ENCODE results near the gene EPHB2. TPM values are rescaled to one million over a fixed set of nuclear protein-coding genes. Genes with fewer than 3 reads are reported as not detected.

The EPHB2 gene
- total RNA-seq, 2 experiments from 2014 or later: 0.59 TPM; not detected in 1

DNA sequence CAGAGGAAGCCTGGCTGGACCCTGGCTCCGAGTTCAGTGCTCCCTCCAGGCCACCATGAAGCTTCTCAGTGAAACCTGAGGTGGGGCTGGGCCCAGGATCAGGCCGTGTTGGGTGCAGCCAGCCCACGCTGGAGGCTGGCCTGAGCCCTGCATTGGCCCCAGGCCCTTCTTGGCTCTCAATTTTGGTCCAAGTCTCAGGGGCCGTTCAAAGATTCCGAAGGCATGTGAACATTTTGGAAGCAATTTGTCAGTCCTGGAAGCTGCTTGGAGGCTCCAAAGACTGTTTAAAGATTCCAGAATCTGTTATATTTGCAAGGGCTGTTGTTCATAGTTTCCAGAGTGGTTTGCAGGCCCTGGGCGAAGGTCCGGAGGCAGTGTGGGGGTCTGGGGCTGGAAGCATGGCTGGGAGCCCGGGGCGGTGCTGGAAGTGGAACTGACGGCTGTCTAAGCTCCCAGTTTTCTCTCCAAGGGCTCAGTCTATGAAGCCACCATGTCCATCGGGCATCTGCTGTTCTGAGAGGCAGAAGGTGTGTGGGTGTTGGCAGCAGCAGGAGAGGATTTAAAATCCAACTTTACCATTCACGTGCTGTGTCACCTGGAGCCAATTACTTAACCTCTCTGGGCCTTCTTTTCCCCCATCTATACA is 104.9 kb downstream of the EPHB2 start:
- ChIA-PET CTCF (ENCODE audit: unreplicated experiment) (no interaction called here), POLR2A (no interaction called here)
- Histone ChIP-seq H3K36me3 (ENCODE audit: insufficient read depth, low read length) (no peaks in the 10 kb centered on the region), H4K20me1 (ENCODE audit: insufficient read depth, low read length) (no peaks in the 10 kb centered on the region), H3K4me3 (ENCODE audit: low read depth, low read length, poor library complexity, severe bottlenecking) (no peak overlapping the region), H3K4me2 (ENCODE audit: low read length) (no peak overlapping the region), H3K9me3 (ENCODE audit: low read length) (no peaks in the 10 kb centered on the region), H3K27ac (ENCODE audit: low read depth, low read length, poor library complexity, severe bottlenecking) (no peak overlapping the region), H3K9me2 (ENCODE audit: insufficient read depth, low read length) (no peaks in the 10 kb centered on the region), H3K4me1 (ENCODE audit: insufficient read depth, low read length, poor library complexity, severe bottlenecking) (no peaks in the 10 kb centered on the region), H2AFZ (ENCODE audit: low read length) (no peak overlapping the region), H3K79me2 (ENCODE audit: insufficient read depth, low read depth, low read length) (no peaks in the 10 kb centered on the region)
- TF ChIP-seq EZH2phosphoT487 (IDR thresholded peaks at IDR 0.05; ENCODE audit: borderline replicate concordance, low read depth, low read length): no peak
- TF ChIP-seq, protein P1, sequence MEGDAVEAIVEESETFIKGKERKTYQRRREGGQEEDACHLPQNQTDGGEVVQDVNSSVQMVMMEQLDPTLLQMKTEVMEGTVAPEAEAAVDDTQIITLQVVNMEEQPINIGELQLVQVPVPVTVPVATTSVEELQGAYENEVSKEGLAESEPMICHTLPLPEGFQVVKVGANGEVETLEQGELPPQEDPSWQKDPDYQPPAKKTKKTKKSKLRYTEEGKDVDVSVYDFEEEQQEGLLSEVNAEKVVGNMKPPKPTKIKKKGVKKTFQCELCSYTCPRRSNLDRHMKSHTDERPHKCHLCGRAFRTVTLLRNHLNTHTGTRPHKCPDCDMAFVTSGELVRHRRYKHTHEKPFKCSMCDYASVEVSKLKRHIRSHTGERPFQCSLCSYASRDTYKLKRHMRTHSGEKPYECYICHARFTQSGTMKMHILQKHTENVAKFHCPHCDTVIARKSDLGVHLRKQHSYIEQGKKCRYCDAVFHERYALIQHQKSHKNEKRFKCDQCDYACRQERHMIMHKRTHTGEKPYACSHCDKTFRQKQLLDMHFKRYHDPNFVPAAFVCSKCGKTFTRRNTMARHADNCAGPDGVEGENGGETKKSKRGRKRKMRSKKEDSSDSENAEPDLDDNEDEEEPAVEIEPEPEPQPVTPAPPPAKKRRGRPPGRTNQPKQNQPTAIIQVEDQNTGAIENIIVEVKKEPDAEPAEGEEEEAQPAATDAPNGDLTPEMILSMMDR (conservative IDR thresholded peaks at IDR 0.05; ENCODE audit: low read length): no peak
- no peak for DNase-seq (ENCODE audit: low spot score)
- intact Hi-C loops (cut with micrococcal nuclease; ENCODE audit: unreplicated experiment): no loop called here
- no TSS peak for BruUV-seq (replicated peaks)

DNA sequence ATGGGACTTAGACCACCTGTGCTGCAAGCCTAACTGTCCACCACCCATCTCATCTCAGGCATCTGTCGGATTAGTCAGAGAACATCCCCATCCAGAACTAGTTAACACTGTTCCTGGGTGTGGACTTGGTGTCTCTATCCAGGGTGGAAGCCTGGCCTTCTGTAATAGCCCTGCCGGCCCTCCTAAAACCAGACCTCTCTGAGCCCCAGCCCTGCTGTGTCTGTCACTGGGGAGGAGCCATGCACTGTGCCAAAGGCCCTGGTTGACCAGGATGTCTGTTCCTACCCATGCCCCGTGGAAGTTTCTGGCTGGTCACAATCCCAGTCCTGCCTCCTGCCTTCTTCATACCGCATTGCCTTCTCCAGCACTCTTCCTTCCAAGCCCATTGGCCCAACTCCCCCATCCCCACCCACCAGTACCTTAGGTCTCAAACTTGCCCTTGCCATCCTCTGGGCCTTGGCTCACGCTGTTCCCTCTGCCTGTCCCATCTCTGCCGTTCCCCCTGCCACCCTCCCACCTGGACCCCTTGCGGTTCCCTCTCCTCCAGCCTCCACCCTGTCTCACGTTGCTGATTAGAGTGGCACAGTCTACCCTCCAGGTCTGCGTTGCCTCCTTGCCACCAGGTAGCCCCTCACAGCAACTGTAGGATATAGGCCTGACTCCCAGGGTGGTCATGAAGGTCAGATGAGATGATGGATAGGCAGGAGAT is 105.6 kb downstream of the EPHB2 start:
- ChIA-PET CTCF (ENCODE audit: unreplicated experiment) (no interaction called here), POLR2A (no interaction called here)
- no TSS peak for BruUV-seq (replicated peaks)
- Histone ChIP-seq H2AFZ (ENCODE audit: low read length) (no peak overlapping the region), H4K20me1 (ENCODE audit: insufficient read depth, low read length) (no peaks in the 10 kb centered on the region), H3K79me2 (ENCODE audit: insufficient read depth, low read depth, low read length) (no peaks in the 10 kb centered on the region), H3K27ac (ENCODE audit: low read depth, low read length, poor library complexity, severe bottlenecking) (no peak overlapping the region), H3K4me3 (ENCODE audit: low read depth, low read length, poor library complexity, severe bottlenecking) (no peak overlapping the region), H3K4me1 (ENCODE audit: insufficient read depth, low read length, poor library complexity, severe bottlenecking) (no peaks in the 10 kb centered on the region), H3K36me3 (ENCODE audit: insufficient read depth, low read length) (no peaks in the 10 kb centered on the region), H3K9me3 (ENCODE audit: low read length) (no peaks in the 10 kb centered on the region), H3K9me2 (ENCODE audit: insufficient read depth, low read length) (no peaks in the 10 kb centered on the region), H3K4me2 (ENCODE audit: low read length) (no peak overlapping the region)
- TF ChIP-seq EZH2phosphoT487 (IDR thresholded peaks at IDR 0.05; ENCODE audit: borderline replicate concordance, low read depth, low read length): no peak
- TF ChIP-seq, protein P1 (conservative IDR thresholded peaks at IDR 0.05; ENCODE audit: low read length): no peak
- intact Hi-C loops (cut with micrococcal nuclease; ENCODE audit: unreplicated experiment): no loop called here
- DNase-seq (ENCODE audit: low spot score): no peak

DNA sequence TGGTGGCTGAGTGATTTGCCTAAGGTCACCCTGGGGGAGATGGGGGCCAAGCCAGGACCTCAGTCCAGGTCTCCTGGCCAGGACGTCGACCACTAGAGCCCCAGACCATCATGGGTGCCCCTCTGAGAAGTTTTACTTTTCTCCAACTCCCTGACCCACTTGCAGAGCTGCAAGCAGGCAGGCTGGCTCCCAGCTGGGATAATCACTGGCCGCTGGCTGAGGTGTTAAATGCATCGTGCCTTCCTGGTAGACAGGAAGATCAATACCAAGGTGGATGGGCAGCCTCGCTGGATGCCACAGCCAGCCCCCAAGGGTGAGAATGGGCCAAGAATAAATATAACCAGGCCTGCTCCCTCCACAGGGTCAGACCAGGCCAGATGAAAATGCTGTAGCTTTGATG is 106.2 kb downstream of the EPHB2 start:
- no peak for DNase-seq (ENCODE audit: low spot score)
- Histone ChIP-seq H4K20me1 (ENCODE audit: insufficient read depth, low read length) (no peaks in the 10 kb centered on the region), H3K4me3 (ENCODE audit: low read depth, low read length, poor library complexity, severe bottlenecking) (no peak overlapping the region), H3K27ac (ENCODE audit: low read depth, low read length, poor library complexity, severe bottlenecking) (no peak overlapping the region), H3K9me3 (ENCODE audit: low read length) (no peaks in the 10 kb centered on the region), H3K4me1 (ENCODE audit: insufficient read depth, low read length, poor library complexity, severe bottlenecking) (no peaks in the 10 kb centered on the region), H3K36me3 (ENCODE audit: insufficient read depth, low read length) (no peaks in the 10 kb centered on the region), H2AFZ (ENCODE audit: low read length) (no peak overlapping the region), H3K9me2 (ENCODE audit: insufficient read depth, low read length) (no peaks in the 10 kb centered on the region), H3K4me2 (ENCODE audit: low read length) (no peak overlapping the region), H3K79me2 (ENCODE audit: insufficient read depth, low read depth, low read length) (no peaks in the 10 kb centered on the region)
- POLR2A ChIA-PET: interaction anchor here (0.7 kb wide), 1 partner anchor 24 kb away, joined by 3 read pairs; no protein-coding TSS in a partner anchor
- CTCF ChIA-PET (ENCODE audit: unreplicated experiment): no interaction called here
- TF ChIP-seq, protein P1 (conservative IDR thresholded peaks at IDR 0.05; ENCODE audit: low read length): no peak
- TF ChIP-seq EZH2phosphoT487 (IDR thresholded peaks at IDR 0.05; ENCODE audit: borderline replicate concordance, low read depth, low read length): no peak
- no TSS peak for BruUV-seq (replicated peaks)
- intact Hi-C loops (cut with micrococcal nuclease; ENCODE audit: unreplicated experiment): no loop called here
